Measurements from ENCODE around the gene BATF3. TPM values are rescaled to one million over a fixed set of nuclear protein-coding genes. Genes with fewer than 3 reads are reported as not detected.

Gene BATF3
- total RNA-seq, 1 donor from 2014 or later = 5.4 TPM

DNA sequence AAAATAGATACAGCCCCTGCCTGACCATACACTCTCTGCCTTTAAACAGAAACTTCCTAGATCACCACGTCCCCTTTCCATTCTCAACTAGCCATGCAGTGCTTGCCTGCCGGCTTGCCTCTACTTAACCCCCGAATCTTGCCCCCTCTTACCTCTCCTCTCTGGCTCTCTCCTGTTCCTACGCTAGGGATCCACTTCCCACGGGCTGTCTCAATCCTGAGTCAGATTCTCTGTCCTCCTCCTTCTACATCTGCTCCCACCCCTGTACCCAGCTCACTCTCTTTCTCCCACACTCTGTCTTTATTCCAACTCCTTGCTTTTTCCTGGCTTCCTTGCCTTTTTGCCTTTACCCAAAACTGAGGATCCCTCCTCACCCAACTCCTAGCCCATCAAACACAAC lies 61.7 kb downstream of the BATF3 start:
- DNase-seq (ENCODE audit: low read depth) = no peak
- Histone ChIP-seq H3K4me3 (ENCODE audit: low read depth, low read length) (no peak overlapping the region), H3K36me3 (ENCODE audit: control insufficient read depth, insufficient read depth, low read length) (no peaks in the 10 kb centered on the region), H3K27me3 (ENCODE audit: control insufficient read depth, insufficient read depth, low read length) (peaks cover 13% of the 10 kb centered on the region)
- TF ChIP-seq, protein P1, sequence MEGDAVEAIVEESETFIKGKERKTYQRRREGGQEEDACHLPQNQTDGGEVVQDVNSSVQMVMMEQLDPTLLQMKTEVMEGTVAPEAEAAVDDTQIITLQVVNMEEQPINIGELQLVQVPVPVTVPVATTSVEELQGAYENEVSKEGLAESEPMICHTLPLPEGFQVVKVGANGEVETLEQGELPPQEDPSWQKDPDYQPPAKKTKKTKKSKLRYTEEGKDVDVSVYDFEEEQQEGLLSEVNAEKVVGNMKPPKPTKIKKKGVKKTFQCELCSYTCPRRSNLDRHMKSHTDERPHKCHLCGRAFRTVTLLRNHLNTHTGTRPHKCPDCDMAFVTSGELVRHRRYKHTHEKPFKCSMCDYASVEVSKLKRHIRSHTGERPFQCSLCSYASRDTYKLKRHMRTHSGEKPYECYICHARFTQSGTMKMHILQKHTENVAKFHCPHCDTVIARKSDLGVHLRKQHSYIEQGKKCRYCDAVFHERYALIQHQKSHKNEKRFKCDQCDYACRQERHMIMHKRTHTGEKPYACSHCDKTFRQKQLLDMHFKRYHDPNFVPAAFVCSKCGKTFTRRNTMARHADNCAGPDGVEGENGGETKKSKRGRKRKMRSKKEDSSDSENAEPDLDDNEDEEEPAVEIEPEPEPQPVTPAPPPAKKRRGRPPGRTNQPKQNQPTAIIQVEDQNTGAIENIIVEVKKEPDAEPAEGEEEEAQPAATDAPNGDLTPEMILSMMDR (IDR thresholded peaks at IDR 0.05; ENCODE audit: insufficient read depth, low read length, poor library complexity, severe bottlenecking) = no peak

Other genes with a start within 250 kb of the BATF3 start
- gene ATF3, start 91.1 kb downstream of the BATF3 start, total RNA-seq = 99.2 and 119 TPM in 2 replicates
- 28.2 and 33.7 TPM in 2 replicates for gene NSL1, start 91.9 kb upstream of the BATF3 start, total RNA-seq
- 14.7 and 21.7 TPM in 2 replicates for gene TATDN3, start 92.1 kb upstream of the BATF3 start, total RNA-seq
- gene SPATA45, start 147.8 kb upstream of the BATF3 start, total RNA-seq = not detected in 2 replicates
- gene FLVCR1, start 158.4 kb upstream of the BATF3 start, total RNA-seq = 3.9 and 4.0 TPM in 2 replicates

All from kidney epithelial cell (primary cell).